ENCODE measurements around the gene EMSY. TPM values are rescaled to one million over a fixed set of nuclear protein-coding genes. Genes with fewer than 3 reads are reported as not detected.

Gene EMSY, protein sequence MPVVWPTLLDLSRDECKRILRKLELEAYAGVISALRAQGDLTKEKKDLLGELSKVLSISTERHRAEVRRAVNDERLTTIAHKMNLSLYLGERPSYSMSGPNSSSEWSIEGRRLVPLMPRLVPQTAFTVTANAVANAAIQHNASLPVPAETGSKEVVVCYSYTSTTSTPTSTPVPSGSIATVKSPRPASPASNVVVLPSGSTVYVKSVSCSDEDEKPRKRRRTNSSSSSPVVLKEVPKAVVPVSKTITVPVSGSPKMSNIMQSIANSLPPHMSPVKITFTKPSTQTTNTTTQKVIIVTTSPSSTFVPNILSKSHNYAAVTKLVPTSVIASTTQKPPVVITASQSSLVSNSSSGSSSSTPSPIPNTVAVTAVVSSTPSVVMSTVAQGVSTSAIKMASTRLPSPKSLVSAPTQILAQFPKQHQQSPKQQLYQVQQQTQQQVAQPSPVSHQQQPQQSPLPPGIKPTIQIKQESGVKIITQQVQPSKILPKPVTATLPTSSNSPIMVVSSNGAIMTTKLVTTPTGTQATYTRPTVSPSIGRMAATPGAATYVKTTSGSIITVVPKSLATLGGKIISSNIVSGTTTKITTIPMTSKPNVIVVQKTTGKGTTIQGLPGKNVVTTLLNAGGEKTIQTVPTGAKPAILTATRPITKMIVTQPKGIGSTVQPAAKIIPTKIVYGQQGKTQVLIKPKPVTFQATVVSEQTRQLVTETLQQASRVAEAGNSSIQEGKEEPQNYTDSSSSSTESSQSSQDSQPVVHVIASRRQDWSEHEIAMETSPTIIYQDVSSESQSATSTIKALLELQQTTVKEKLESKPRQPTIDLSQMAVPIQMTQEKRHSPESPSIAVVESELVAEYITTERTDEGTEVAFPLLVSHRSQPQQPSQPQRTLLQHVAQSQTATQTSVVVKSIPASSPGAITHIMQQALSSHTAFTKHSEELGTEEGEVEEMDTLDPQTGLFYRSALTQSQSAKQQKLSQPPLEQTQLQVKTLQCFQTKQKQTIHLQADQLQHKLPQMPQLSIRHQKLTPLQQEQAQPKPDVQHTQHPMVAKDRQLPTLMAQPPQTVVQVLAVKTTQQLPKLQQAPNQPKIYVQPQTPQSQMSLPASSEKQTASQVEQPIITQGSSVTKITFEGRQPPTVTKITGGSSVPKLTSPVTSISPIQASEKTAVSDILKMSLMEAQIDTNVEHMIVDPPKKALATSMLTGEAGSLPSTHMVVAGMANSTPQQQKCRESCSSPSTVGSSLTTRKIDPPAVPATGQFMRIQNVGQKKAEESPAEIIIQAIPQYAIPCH (N-terminal part only)
- 11.1 and 12.6 TPM in 2 replicates for polyA plus RNA-seq (2012; rRNA removed)
- 8.7 and 9.9 TPM in 2 replicates for polyA plus RNA-seq (2012; cell fraction: cytosol; rRNA removed)
- 25.8 and 27.0 TPM in 2 replicates for polyA plus RNA-seq (2012; cell fraction: nucleus; rRNA removed)

DNA sequence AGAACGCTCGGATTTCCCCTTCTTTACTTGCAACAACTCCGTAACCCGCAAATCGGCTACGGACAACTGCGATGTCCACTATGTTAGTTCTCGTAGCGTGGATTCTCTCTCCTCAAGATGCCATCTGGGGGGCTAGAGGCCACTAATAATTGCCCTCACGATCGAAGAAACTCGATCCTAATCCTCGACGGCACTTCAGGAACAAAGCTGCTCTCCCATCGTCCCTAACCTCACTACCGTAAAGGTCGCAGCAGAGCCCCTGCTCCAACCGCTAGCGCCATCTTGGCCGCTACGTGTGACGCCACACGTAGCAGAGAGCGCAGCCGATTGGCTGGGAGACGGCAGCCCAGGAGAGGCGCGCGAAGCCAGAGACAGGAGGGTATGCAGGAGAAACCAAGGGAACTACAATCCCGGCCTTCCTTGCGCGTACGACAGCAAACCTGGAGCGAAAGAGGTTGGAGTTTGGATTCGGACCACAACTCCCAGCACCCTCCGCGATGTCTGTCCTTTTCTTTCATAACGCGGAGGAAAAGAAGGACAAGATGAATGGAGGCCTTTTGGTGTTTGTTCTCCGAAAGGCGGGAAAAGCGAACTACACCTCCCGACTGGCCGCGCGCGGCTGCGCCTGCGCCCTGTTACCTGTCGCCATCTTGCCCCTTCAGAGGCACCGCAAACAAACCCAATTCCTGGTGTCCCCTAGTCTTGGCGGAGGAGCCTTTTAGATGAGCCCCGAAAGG is at the start of gene EMSY:
EMSY (plus strand) TSS at position 635 of the 737 bp plus-strand sequence. CDS start 1,921 bp downstream, outside the sequence.
- CTCF ChIA-PET = interaction anchor here (1.0 to 2.8 kb wide), 4 partner anchors 14 to 146 kb away, joined by 3 to 14 read pairs (median 4); no protein-coding TSS in a partner anchor
- TF ChIP-seq FOXM1 (IDR thresholded peaks at IDR 0.05; ENCODE audit: low read depth) (no peak), CHD2 (IDR thresholded peaks at IDR 0.05; ENCODE audit: low read length, partially characterized antibody) (peak; percentile 89), RCOR1 (IDR thresholded peaks at IDR 0.05; ENCODE audit: low read length) (peak; percentile 4; the same call in 1 of the 2 replicates), ELF1 (IDR thresholded peaks at IDR 0.05) (0 out of 2 replicates have a peak, but pooled peaks have one; percentile 26), NRF1 (IDR thresholded peaks at IDR 0.05; ENCODE audit: low read depth, low read length) (peak; percentile 89), TEAD4 (IDR thresholded peaks at IDR 0.05; ENCODE audit: borderline replicate concordance, insufficient read depth) (no peak), POLR2AphosphoS5 (IDR thresholded peaks at IDR 0.05; ENCODE audit: low read depth, low read length) (peak; percentile 97), RFX5 (IDR thresholded peaks at IDR 0.05; ENCODE audit: low read length) (peak; percentile 76), TCF12 (IDR thresholded peaks at IDR 0.05) (peak; percentile 33; the same call in 1 of the 2 replicates), EZH2phosphoT487 (IDR thresholded peaks at IDR 0.05; ENCODE audit: borderline replicate concordance, low read depth) (no peak), JUND (IDR thresholded peaks at IDR 0.05) (no peak), SIN3A (IDR thresholded peaks at IDR 0.05; ENCODE audit: borderline replicate concordance, low read depth, low read length) (peak; percentile 61), MEF2A (IDR thresholded peaks at IDR 0.05; ENCODE audit: borderline replicate concordance, low read depth) (no peak), SMC3 (IDR thresholded peaks at IDR 0.05; ENCODE audit: low read depth, low read length) (0 out of 2 replicates have a peak, but pooled peaks have one; percentile 19), MXI1 (IDR thresholded peaks at IDR 0.05; ENCODE audit: low read depth, low read length) (peak; percentile 71), TAF1 (IDR thresholded peaks at IDR 0.05; ENCODE audit: borderline replicate concordance, low read depth, low read length) (peak; percentile 99), FOXJ3 (CRISPR knock-in tag; IDR thresholded peaks at IDR 0.05) (no peak), FOSL2 (IDR thresholded peaks at IDR 0.05; ENCODE audit: borderline replicate concordance, low read depth) (no peak; the same call in 1 of the 2 replicates), NFIC (IDR thresholded peaks at IDR 0.05; ENCODE audit: borderline replicate concordance) (no peak)
- TF ChIP-seq, protein P1, sequence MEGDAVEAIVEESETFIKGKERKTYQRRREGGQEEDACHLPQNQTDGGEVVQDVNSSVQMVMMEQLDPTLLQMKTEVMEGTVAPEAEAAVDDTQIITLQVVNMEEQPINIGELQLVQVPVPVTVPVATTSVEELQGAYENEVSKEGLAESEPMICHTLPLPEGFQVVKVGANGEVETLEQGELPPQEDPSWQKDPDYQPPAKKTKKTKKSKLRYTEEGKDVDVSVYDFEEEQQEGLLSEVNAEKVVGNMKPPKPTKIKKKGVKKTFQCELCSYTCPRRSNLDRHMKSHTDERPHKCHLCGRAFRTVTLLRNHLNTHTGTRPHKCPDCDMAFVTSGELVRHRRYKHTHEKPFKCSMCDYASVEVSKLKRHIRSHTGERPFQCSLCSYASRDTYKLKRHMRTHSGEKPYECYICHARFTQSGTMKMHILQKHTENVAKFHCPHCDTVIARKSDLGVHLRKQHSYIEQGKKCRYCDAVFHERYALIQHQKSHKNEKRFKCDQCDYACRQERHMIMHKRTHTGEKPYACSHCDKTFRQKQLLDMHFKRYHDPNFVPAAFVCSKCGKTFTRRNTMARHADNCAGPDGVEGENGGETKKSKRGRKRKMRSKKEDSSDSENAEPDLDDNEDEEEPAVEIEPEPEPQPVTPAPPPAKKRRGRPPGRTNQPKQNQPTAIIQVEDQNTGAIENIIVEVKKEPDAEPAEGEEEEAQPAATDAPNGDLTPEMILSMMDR (IDR thresholded peaks at IDR 0.05) = no peak
- TF ChIP-seq, protein P2, sequence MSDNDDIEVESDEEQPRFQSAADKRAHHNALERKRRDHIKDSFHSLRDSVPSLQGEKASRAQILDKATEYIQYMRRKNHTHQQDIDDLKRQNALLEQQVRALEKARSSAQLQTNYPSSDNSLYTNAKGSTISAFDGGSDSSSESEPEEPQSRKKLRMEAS (IDR thresholded peaks at IDR 0.05; ENCODE audit: low read depth) = peak; percentile 68
- TF ChIP-seq, protein P3, sequence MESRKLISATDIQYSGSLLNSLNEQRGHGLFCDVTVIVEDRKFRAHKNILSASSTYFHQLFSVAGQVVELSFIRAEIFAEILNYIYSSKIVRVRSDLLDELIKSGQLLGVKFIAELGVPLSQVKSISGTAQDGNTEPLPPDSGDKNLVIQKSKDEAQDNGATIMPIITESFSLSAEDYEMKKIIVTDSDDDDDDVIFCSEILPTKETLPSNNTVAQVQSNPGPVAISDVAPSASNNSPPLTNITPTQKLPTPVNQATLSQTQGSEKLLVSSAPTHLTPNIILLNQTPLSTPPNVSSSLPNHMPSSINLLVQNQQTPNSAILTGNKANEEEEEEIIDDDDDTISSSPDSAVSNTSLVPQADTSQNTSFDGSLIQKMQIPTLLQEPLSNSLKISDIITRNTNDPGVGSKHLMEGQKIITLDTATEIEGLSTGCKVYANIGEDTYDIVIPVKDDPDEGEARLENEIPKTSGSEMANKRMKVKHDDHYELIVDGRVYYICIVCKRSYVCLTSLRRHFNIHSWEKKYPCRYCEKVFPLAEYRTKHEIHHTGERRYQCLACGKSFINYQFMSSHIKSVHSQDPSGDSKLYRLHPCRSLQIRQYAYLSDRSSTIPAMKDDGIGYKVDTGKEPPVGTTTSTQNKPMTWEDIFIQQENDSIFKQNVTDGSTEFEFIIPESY (IDR thresholded peaks at IDR 0.05; ENCODE audit: borderline replicate concordance, low read depth) = peak; percentile 56; the same call in 1 of the 2 replicates
- TF ChIP-seq, protein P4, sequence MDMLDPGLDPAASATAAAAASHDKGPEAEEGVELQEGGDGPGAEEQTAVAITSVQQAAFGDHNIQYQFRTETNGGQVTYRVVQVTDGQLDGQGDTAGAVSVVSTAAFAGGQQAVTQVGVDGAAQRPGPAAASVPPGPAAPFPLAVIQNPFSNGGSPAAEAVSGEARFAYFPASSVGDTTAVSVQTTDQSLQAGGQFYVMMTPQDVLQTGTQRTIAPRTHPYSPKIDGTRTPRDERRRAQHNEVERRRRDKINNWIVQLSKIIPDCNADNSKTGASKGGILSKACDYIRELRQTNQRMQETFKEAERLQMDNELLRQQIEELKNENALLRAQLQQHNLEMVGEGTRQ (IDR thresholded peaks at IDR 0.05; ENCODE audit: borderline replicate concordance, low read depth, low read length) = no peak

More for the DNA sequence above, at the start of gene EMSY:
- H3K36me3 ChIP-seq (replicated peaks in 1 of 2; ENCODE audit: control insufficient read depth in 1 of 2, insufficient read depth in 2 of 2, low read length in 1 of 2) = peaks cover 26 to 27% of the 10 kb centered on the region in 2 experiments
- no peaks in the 10 kb centered on the region for H3F3A ChIP-seq (replicated peaks; ENCODE audit: insufficient read depth)
- peak within 1 kb of the TSS; percentile 92 for H3K4me2 ChIP-seq
- no peaks in the 10 kb centered on the region for H3K27me3 ChIP-seq (ENCODE audit: insufficient read depth)
- H4K20me1 ChIP-seq (ENCODE audit: insufficient read depth) = peaks cover 8% of the 10 kb centered on the region
- no peaks in the 10 kb centered on the region for H3K9me3 ChIP-seq
- WGBS (ENCODE audit: low lambda C conversion rate) = under 1% methylated on average over 51 of the region's 53 CpGs
- peak within 1 kb of the TSS; percentile 90 to 99 for H3K4me3 ChIP-seq (ENCODE audit: low read depth in 2 of 2, low read length in 1 of 2)
- peaks cover 5 to 8% of the 10 kb centered on the region in 2 experiments; a peak in 3 of 4 replicates for H3K4me1 ChIP-seq (ENCODE audit: control insufficient read depth in 1 of 2, insufficient read depth in 2 of 2, low read depth in 1 of 2, low read length in 1 of 2)
- DNase-seq = peak; percentile 88
- peaks cover 62% of the 10 kb centered on the region for H3K79me2 ChIP-seq (ENCODE audit: insufficient read depth)
- H3K9me2 ChIP-seq = no peaks in the 10 kb centered on the region
- H3K27ac ChIP-seq (ENCODE audit: low read depth in 2 of 2, low read length in 1 of 2) = peak within 1 kb of the TSS; percentile 88 to 91
- POLR2A ChIA-PET = no interaction called here
- H3K9ac ChIP-seq = peak within 1 kb of the TSS; percentile 92
- H2AFZ ChIP-seq (ENCODE audit: low read depth) = peak within 1 kb of the TSS; percentile 97

Measured in SK-N-SH (cell line).